ENCODE results near the gene KIAA1755.

DNA sequence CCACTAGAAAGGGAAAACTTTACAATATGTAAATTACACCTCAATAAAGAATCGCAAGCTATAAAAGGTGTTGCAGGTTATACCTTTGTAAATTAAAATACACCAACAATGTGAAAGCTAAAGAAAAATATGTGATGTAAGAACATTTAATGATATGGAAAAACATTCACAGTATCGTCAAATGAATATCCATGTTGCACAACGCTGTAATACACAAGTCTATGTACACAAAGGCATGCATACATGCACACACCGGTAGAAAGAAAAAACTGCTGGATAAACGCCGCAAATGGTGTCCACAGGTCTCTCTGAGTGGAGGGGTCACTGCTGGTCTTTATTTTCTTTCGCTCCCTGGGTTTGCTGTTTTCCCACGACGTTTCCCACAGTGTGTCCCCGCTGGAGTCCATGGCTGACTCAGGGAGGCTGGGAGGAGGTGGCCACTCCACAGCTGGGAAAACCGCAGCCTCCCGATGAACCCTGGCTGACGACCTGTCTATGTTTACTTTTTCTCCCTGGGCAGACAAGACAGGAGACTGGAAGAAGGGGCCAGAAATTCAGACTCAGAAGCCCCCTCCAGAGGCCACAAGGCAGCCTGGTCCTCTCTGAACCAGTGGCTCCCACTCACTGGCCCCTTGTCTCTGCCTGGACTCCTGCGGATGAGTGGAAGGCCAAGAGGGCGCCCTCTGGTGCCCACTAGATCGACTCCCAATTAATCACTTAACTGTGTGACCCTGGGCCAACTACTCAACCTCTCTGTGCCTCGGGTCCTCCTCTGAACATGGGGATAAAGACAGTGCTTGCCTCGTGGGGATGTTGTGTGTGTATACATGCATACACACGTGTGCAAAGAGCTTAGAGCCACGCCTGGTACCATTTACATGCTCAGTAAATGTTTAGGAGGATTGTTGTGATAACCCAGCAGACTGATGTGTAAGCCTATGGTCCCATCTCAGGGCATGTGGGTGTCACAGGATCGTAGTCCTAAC is 30.6 kb upstream of the KIAA1755 start:
- TF ChIP-seq, protein P1, sequence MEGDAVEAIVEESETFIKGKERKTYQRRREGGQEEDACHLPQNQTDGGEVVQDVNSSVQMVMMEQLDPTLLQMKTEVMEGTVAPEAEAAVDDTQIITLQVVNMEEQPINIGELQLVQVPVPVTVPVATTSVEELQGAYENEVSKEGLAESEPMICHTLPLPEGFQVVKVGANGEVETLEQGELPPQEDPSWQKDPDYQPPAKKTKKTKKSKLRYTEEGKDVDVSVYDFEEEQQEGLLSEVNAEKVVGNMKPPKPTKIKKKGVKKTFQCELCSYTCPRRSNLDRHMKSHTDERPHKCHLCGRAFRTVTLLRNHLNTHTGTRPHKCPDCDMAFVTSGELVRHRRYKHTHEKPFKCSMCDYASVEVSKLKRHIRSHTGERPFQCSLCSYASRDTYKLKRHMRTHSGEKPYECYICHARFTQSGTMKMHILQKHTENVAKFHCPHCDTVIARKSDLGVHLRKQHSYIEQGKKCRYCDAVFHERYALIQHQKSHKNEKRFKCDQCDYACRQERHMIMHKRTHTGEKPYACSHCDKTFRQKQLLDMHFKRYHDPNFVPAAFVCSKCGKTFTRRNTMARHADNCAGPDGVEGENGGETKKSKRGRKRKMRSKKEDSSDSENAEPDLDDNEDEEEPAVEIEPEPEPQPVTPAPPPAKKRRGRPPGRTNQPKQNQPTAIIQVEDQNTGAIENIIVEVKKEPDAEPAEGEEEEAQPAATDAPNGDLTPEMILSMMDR (conservative IDR thresholded peaks at IDR 0.05; ENCODE audit: low read length): peak; percentile 49
- no peak for TF ChIP-seq EZH2phosphoT487 (IDR thresholded peaks at IDR 0.05; ENCODE audit: borderline replicate concordance)
